Gastrocnemius medialis (tissue), 4 donors: ENCODE results near the gene SYNGR2. TPM values are rescaled to one million over a fixed set of nuclear protein-coding genes. Genes with fewer than 3 reads are reported as not detected.

ENCODE experiments used
- ATAC-seq, 2 donors: fragments of 150-250 bp; one replicate each; pipeline ENCODE4 v1.9.1; 2016
- DNase-seq, 2 donors: peaks; one replicate each; pipeline ENCODE4 v3.0.0-alpha.2; 2019
- H3K27ac ChIP-seq, 4 donors: fragments of 200-600 bp; sonication (generic); 1 replicate in 1 of 4; 2 replicates in 3 of 4; pipeline ENCODE4 v1.5.1; 2016 to 2018; ENCODE audit warnings: mild to moderate bottlenecking in 2 of 4, moderate library complexity in 1 of 4
- H3K27me3 ChIP-seq, 3 donors: fragments of 200-600 bp; sonication (generic) in 2 of 3; 1 replicate in 1 of 3; 2 replicates in 2 of 3; pipeline versions ENCODE4 v1.5.1 to v1.6.0; 2016 to 2019; ENCODE audit warnings: mild to moderate bottlenecking in 1 of 3, moderate library complexity in 1 of 3
- H3K36me3 ChIP-seq, 2 donors: fragments of 200-600 bp; sonication (generic) in 1 of 2; one replicate each; pipeline ENCODE4 v1.5.1; 2017 to 2018
- H3K4me1 ChIP-seq, 2 donors: fragments of 200-600 bp; sonication (generic) in 1 of 2; one replicate each; pipeline ENCODE4 v1.5.1; 2016 to 2017; ENCODE audit warnings: mild to moderate bottlenecking in 2 of 2
- H3K4me3 ChIP-seq, 4 donors: fragments of 200-600 bp; sonication (generic) in 3 of 4; 1 replicate in 1 of 4; 2 replicates in 3 of 4; pipeline ENCODE4 v1.5.1; 2016 to 2019; ENCODE audit warnings: mild to moderate bottlenecking in 2 of 4
- H3K9me3 ChIP-seq, 3 donors: fragments of 200-600 bp; sonication (generic) in 2 of 3; 1 replicate in 1 of 3; 2 replicates in 2 of 3; pipeline ENCODE4 v1.5.1; 2016 to 2019
- POLR2A ChIP-seq, 2 donors: fragments of 450-650 bp; IDR thresholded peaks; one replicate each; pipeline ENCODE4 v1.6.1; 2017; ENCODE audit warnings: antibody characterized with exemption in 2 of 2, mild to moderate bottlenecking in 2 of 2, moderate library complexity in 2 of 2
- in situ Hi-C, 4 donors: fragments of 200-750 bp; cut with MboI; loops; one replicate each; pipeline versions ENCODE4 v1.15.0 to v1.8.0; 2017; ENCODE audit warnings: low sequenced_read_pairs in 4 of 4
- intact Hi-C: fragments of 100-400 bp; cut with DNase I; formaldehyde crosslinking; loops from one replicate; pipeline ENCODE4 v1.15.1; 2023; ENCODE audit warnings: low total_unique reads
- total RNA-seq, 4 donors: library from RNA; depleted of rRNA; stranded (reverse); fragments of >200 nt; gene quantifications; one replicate each; pipeline versions ENCODE4 v1.1.0 to v1.2.3, GENCODE V29; 2016
- TF ChIP-seq, protein P1 (sequence below), 5 experiments: fragments of 450-650 bp in 3 of 5; fragments of 200-600 bp in 2 of 5; sonication (generic) in 2 of 5; IDR thresholded peaks in 4 of 5; conservative IDR thresholded peaks in 1 of 5; 1 replicate in 4 of 5; 2 replicates in 1 of 5; pipeline ENCODE4 v1.5.1; 2016 to 2019; ENCODE audit warnings: antibody characterized with exemption in 5 of 5, mild to moderate bottlenecking in 3 of 5, moderate library complexity in 3 of 5

Gene SYNGR2
- total RNA-seq, 4 donors from 2014 or later: 104 to 218 (median 163) TPM

DNA sequence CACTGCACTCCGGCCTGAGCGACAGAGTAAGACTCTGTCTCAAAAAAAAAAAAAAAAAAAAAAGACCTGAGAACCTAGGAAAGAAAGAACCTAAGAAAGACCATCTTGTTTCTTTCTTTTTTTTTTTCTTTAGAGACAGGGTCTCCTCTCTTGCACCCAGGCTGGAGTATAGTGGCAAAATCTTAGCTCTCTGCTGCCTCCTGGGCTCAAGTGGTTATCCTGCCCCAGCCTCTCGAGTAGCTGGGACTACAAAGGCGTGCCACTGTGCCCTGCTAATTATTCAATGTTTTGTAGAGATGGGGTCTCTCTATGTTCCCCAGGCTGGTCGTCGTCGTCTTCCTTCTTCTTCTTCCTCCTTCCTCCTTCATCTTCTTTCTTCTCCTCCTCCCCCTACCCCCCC, 37.9 kb downstream of the SYNGR2 start:
- no peak overlapping the region for H3K27ac ChIP-seq
- no peaks in the 10 kb centered on the region for H3K27me3 ChIP-seq
- H3K36me3 ChIP-seq: no peaks in the 10 kb centered on the region
- H3K4me3 ChIP-seq: no peak overlapping the region
- TF ChIP-seq, protein P1, sequence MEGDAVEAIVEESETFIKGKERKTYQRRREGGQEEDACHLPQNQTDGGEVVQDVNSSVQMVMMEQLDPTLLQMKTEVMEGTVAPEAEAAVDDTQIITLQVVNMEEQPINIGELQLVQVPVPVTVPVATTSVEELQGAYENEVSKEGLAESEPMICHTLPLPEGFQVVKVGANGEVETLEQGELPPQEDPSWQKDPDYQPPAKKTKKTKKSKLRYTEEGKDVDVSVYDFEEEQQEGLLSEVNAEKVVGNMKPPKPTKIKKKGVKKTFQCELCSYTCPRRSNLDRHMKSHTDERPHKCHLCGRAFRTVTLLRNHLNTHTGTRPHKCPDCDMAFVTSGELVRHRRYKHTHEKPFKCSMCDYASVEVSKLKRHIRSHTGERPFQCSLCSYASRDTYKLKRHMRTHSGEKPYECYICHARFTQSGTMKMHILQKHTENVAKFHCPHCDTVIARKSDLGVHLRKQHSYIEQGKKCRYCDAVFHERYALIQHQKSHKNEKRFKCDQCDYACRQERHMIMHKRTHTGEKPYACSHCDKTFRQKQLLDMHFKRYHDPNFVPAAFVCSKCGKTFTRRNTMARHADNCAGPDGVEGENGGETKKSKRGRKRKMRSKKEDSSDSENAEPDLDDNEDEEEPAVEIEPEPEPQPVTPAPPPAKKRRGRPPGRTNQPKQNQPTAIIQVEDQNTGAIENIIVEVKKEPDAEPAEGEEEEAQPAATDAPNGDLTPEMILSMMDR (IDR thresholded peaks at IDR 0.05 in 4 of 5, conservative IDR thresholded peaks at IDR 0.05 in 1 of 5): no peak
- no peak for TF ChIP-seq POLR2A (IDR thresholded peaks at IDR 0.05)
- in situ Hi-C loops (no loop called here), intact Hi-C loops (no loop called here)
- no peaks in the 10 kb centered on the region for H3K9me3 ChIP-seq
- H3K4me1 ChIP-seq: no peaks in the 10 kb centered on the region
- DNase-seq: no peak
- ATAC-seq: no peak

GRCh38 chr17:78208486-78208885, 40.1 kb downstream of the SYNGR2 start:
- H3K9me3 ChIP-seq: no peaks in the 10 kb centered on the region
- no peak overlapping the region for H3K4me3 ChIP-seq
- TF ChIP-seq POLR2A (IDR thresholded peaks at IDR 0.05): no peak
- TF ChIP-seq, protein P1 (IDR thresholded peaks at IDR 0.05 in 4 of 5, conservative IDR thresholded peaks at IDR 0.05 in 1 of 5): no peak
- H3K4me1 ChIP-seq: no peaks in the 10 kb centered on the region
- intact Hi-C loops (no loop called here), in situ Hi-C loops (no loop called here)
- H3K36me3 ChIP-seq: no peaks in the 10 kb centered on the region
- DNase-seq: no peak
- ATAC-seq: no peak
- no peak overlapping the region for H3K27ac ChIP-seq
- no peaks in the 10 kb centered on the region for H3K27me3 ChIP-seq

GRCh38 chr17:78210111-78210510, 41.7 kb downstream of the SYNGR2 start:
- H3K9me3 ChIP-seq: no peaks in the 10 kb centered on the region
- H3K4me3 ChIP-seq: no peak overlapping the region
- in situ Hi-C loops (no loop called here), intact Hi-C loops (no loop called here)
- no peak for ATAC-seq
- no peaks in the 10 kb centered on the region for H3K36me3 ChIP-seq
- DNase-seq: no peak
- TF ChIP-seq POLR2A (IDR thresholded peaks at IDR 0.05): no peak
- TF ChIP-seq, protein P1 (IDR thresholded peaks at IDR 0.05 in 4 of 5, conservative IDR thresholded peaks at IDR 0.05 in 1 of 5): no peak
- H3K4me1 ChIP-seq: peaks cover 5% of the 10 kb centered on the region in 2 donors
- no peaks in the 10 kb centered on the region for H3K27me3 ChIP-seq
- no peak overlapping the region for H3K27ac ChIP-seq

GRCh38 chr17:78211032-78211431, 42.7 kb downstream of the SYNGR2 start:
- intact Hi-C loops (no loop called here), in situ Hi-C loops (no loop called here)
- H3K4me3 ChIP-seq: no peak overlapping the region
- no peaks in the 10 kb centered on the region for H3K9me3 ChIP-seq
- ATAC-seq (no peak), DNase-seq (no peak)
- no peak overlapping the region for H3K27ac ChIP-seq
- peaks cover 5% of the 10 kb centered on the region in 2 donors for H3K4me1 ChIP-seq
- no peak for TF ChIP-seq POLR2A (IDR thresholded peaks at IDR 0.05)
- TF ChIP-seq, protein P1 (IDR thresholded peaks at IDR 0.05 in 4 of 5, conservative IDR thresholded peaks at IDR 0.05 in 1 of 5): no peak
- no peaks in the 10 kb centered on the region for H3K27me3 ChIP-seq
- no peaks in the 10 kb centered on the region for H3K36me3 ChIP-seq
